Endometrium (tissue), 2 donors: ENCODE data around the gene CD34.
"Not testable (repeated sequence)": the region's sequence is repeated elsewhere in the genome, so short reads cannot be mapped to it uniquely, and the experiment has no call there.

Source experiments
- FAIRE-seq: peaks from 2 replicates; lab custom pipeline; 2012; peaks lifted over from hg19 to GRCh38; lab: Jason Lieb, UNC
- donor health status: control.
- donor health status: control.

CD34 gene

GRCh38 chr1:207910591-207911354, at the start of gene CD34:
CD34 (minus strand) TSS chr1:207911125; CDS start chr1:207911080, 45 bp downstream.
- FAIRE-seq = no peak

GRCh38 chr1:207960346-207960745, 49.4 kb upstream of the CD34 start:
- FAIRE-seq = no peak

- no peak for FAIRE-seq
Measured at GRCh38 chr1:207959910-207960309, 49.0 kb upstream of the CD34 start.

GRCh38 chr1:207959141-207959825, 48.4 kb upstream of the CD34 start:
- FAIRE-seq = no peak

GRCh38 chr1:207958376-207959139, 47.6 kb upstream of the CD34 start:
- no peak for FAIRE-seq

GRCh38 chr1:207956986-207957385, 46.1 kb upstream of the CD34 start:
- no peak for FAIRE-seq

- no peak for FAIRE-seq
Measured at GRCh38 chr1:207954104-207954503, 43.2 kb upstream of the CD34 start.

GRCh38 chr1:207952617-207953542, 42.0 kb upstream of the CD34 start:
- peak; percentile 77 for FAIRE-seq

- no peak for FAIRE-seq
Measured at GRCh38 chr1:207951652-207952051, 40.7 kb upstream of the CD34 start.

- no peak for FAIRE-seq
Measured at GRCh38 chr1:207950750-207951149, 39.8 kb upstream of the CD34 start.

- peak; percentile 21 for FAIRE-seq
Measured at GRCh38 chr1:207949571-207950195, 38.8 kb upstream of the CD34 start.

GRCh38 chr1:207948536-207949250, 37.8 kb upstream of the CD34 start:
- FAIRE-seq = peak; percentile 97

GRCh38 chr1:207946756-207947155, 35.8 kb upstream of the CD34 start:
- FAIRE-seq = no peak

- FAIRE-seq = no peak
Measured at GRCh38 chr1:207944571-207944970, 33.6 kb upstream of the CD34 start.

- not testable (repeated sequence) for FAIRE-seq
Measured at GRCh38 chr1:207942337-207942741, 31.4 kb upstream of the CD34 start.

- peak; percentile 98 for FAIRE-seq
Measured at GRCh38 chr1:207941665-207942064, 30.7 kb upstream of the CD34 start.

GRCh38 chr1:207938016-207938415, 27.1 kb upstream of the CD34 start:
- FAIRE-seq = no peak

- no peak for FAIRE-seq
Measured at GRCh38 chr1:207937204-207937603, 26.3 kb upstream of the CD34 start.

GRCh38 chr1:207935166-207935583, 24.2 kb upstream of the CD34 start:
- FAIRE-seq = no peak

- FAIRE-seq = no peak
Measured at GRCh38 chr1:207933205-207933800, 22.4 kb upstream of the CD34 start.
